Measurements from ENCODE around the gene KIF2C. TPM values are rescaled to one million over a fixed set of nuclear protein-coding genes. Genes with fewer than 3 reads are reported as not detected.
A peak's percentile ranks its signal among the peaks of the same experiment; 100 is the strongest.

KIF2C gene
- total and polyA plus RNA-seq, 9 of the 15 experiments (the other 6 are each of a cell fraction or from before 2014, with no cell fraction given): 84.9 to 226 (median 169) TPM

DNA sequence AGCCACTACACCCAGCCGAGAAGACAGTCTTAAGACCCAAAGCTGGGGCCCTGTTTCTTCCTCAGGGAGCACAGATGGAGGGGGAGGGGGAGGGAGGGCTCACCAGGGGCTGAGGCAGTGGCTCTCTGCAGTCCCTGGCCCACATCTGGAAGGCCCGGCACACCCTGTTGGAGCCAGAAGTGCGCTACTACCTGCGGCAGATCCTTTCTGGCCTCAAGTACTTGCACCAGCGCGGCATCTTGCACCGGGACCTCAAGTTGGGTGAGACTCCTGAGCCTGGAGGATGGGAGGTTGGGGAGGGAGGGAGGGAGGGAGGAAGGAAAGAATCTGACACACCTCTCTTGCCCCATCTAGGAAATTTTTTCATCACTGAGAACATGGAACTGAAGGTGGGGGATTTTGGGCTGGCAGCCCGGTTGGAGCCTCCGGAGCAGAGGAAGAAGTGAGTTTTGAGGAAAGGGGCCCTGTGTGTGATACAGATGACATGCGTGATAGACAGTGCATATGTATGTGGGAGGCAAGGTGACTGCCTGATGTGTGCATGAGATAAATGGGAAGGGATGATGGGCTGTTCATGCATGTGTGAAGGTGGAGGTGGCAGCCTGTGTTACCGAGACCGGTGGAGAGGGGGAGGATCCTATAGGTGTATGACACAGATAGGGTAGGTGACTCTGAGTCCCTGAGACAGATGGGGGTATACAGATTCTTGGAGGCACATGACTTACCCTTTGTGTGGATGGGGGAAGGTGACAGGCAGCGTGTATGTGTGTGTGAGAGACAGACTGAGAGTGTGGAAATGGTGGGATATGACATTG lies 62.1 kb downstream of the KIF2C start:
- Histone ChIP-seq H3K27me3 (ENCODE audit: control insufficient read depth in 2 of 2, insufficient read depth in 2 of 2, low read length in 2 of 2) (no peaks in the 10 kb centered on the region; a peak in 1 of 5 replicates), H3K4me2 (ENCODE audit: insufficient read depth, low read length) (peak overlapping the region; percentile 80), H3K9ac (ENCODE audit: insufficient read depth in 1 of 2, low read depth in 2 of 2, low read length in 2 of 2) (peak overlapping the region; percentile 24 to 86; a peak in 3 of 4 replicates), H3K79me2 (ENCODE audit: control insufficient read depth, insufficient read depth, low read length) (peaks cover 22% of the 10 kb centered on the region), H3K4me3 (peak overlapping the region; percentile 77), H3K36me3 (ENCODE audit: control insufficient read depth, insufficient read depth, low read length) (peaks cover 48% of the 10 kb centered on the region), H3K27ac (ENCODE audit: extremely low read depth, low read depth, low read length) (peak overlapping the region; percentile 6; the same call in 2 of the 3 replicates), H2AFZ (ENCODE audit: low read depth, low read length) (no peak overlapping the region), H4K20me1 (replicated peaks; ENCODE audit: control insufficient read depth, insufficient read depth, low read length) (no peaks in the 10 kb centered on the region), H3K9me3 (replicated peaks; ENCODE audit: control insufficient read depth, insufficient read depth, low read depth, low read length) (no peaks in the 10 kb centered on the region), H3K4me1 (replicated peaks in 1 of 2; ENCODE audit: control insufficient read depth in 2 of 2, insufficient read depth in 2 of 2, low read length in 2 of 2) (peaks cover 28 to 65% of the 10 kb centered on the region in 2 experiments), H3K9me1 (ENCODE audit: control insufficient read depth, insufficient read depth, low read length) (peaks cover 5% of the 10 kb centered on the region)
- intact Hi-C loops (cut with micrococcal nuclease) (loop anchor here (2.0 to 10.0 kb wide), 2 partner anchors 17 to 167 kb away; no protein-coding TSS in a partner anchor), in situ Hi-C loops (cut with MboI) (loop anchor here (10.0 kb wide), 1 partner anchor 693 kb away; the partner anchor contains the start of gene TESK2)
- ATAC-seq (no peak), FAIRE-seq (peak; percentile 88), DNase-seq (ENCODE audit: extremely low read depth in 1 of 4, low spot score in 3 of 4) (peak in 3 of 4 experiments; percentile 56 to 66 (median 64))
- CTCF ChIA-PET (ENCODE audit: low intra/inter-chr PET ratio): no interaction called here
- TSS peak; percentile 63 for BruUV-seq (replicated peaks)
- 25% methylated on average over 12 of the region's 13 CpGs for WGBS (ENCODE audit: insufficient coverage, low coverage, missing lambda C conversion rate)
- POLR2A ChIA-PET: interaction anchor here (0.7 to 16.9 kb wide), 5 partner anchors 17 to 211 kb away, joined by 3 to 594 read pairs (median 4); partner anchors contain the start of gene UROD
- TF ChIP-seq SETDB1 (IDR thresholded peaks at IDR 0.05; ENCODE audit: low read length) (no peak), TAF9B (IDR thresholded peaks at IDR 0.05; ENCODE audit: partially characterized antibody) (no peak), FIP1L1 (IDR thresholded peaks at IDR 0.05; ENCODE audit: low read depth, low read length, poor library complexity, severe bottlenecking) (no peak), SP1 (CRISPR knock-in tag; IDR thresholded peaks at IDR 0.05) (peak; percentile 71; the same call in 1 of the 2 replicates), BRF1 (IDR thresholded peaks at IDR 0.05; ENCODE audit: borderline replicate concordance, extremely low read depth, insufficient read length) (no peak), CBX5 (IDR thresholded peaks at IDR 0.05; ENCODE audit: borderline replicate concordance, low read depth) (no peak), SMAD3 (CRISPR knock-in tag; conservative IDR thresholded peaks at IDR 0.05) (no peak), POLR2A (conservative IDR thresholded peaks at IDR 0.05) (peak; percentile 48; the same call in 1 of the 2 replicates), BRD9 (IDR thresholded peaks at IDR 0.05; ENCODE audit: low read depth, partially characterized antibody) (no peak), CBFA2T2 (conservative IDR thresholded peaks at IDR 0.05) (peak; percentile 64), BCOR (IDR thresholded peaks at IDR 0.05) (0 out of 2 replicates have a peak, but pooled peaks have one; percentile 21), NCOA6 (IDR thresholded peaks at IDR 0.05) (no peak), SMARCA4 (IDR thresholded peaks at IDR 0.05) (peak; percentile 60; the same call in 1 of the 2 replicates), ZBTB43 (CRISPR knock-in tag; IDR thresholded peaks at IDR 0.05) (no peak), XRCC5 (IDR thresholded peaks at IDR 0.05; ENCODE audit: low read depth, low read length) (no peak), NCOR1 (IDR thresholded peaks at IDR 0.05) (peak; percentile 59), ARHGAP35 (IDR thresholded peaks at IDR 0.05; ENCODE audit: partially characterized antibody) (no peak), THRAP3 (IDR thresholded peaks at IDR 0.05; ENCODE audit: borderline replicate concordance) (0 out of 2 replicates have a peak, but pooled peaks have one; percentile 28), TCFL5 (CRISPR knock-in tag; conservative IDR thresholded peaks at IDR 0.05) (no peak), MTA2 (IDR thresholded peaks at IDR 0.05; ENCODE audit: low read depth) (peak; percentile 51; the same call in 1 of the 2 replicates), NFIC (IDR thresholded peaks at IDR 0.05) (peak; percentile 29; the same call in 1 of the 2 replicates)
- TF ChIP-seq, protein P1, sequence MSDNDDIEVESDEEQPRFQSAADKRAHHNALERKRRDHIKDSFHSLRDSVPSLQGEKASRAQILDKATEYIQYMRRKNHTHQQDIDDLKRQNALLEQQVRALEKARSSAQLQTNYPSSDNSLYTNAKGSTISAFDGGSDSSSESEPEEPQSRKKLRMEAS (CRISPR knock-in tag; IDR thresholded peaks at IDR 0.05): no peak; the same call in 1 of the 2 replicates

Measured in K562 (cell line).